B cell (primary cell): ENCODE measurements around the gene SNRPD2. TPM values are rescaled to one million over a fixed set of nuclear protein-coding genes. Genes with fewer than 3 reads are reported as not detected.

Experiments used
- ATAC-seq: fragments of 200-7000 bp; cut with Tn5 transposase; one replicate; pipeline ENCODE4 v1.10.0; 2021; ENCODE audit warnings: low read depth, mild to moderate bottlenecking, moderate number of reproducible peaks, moderate library complexity
- CTCF ChIA-PET: fragments of 350-600 bp; sonication (Branson Sonifier 250); formaldehyde crosslinking; loops from one replicate; lab custom pipeline; 2021; ENCODE audit warnings: antibody characterized with exemption, inconsistent platforms; lab: Charles Lee
- POLR2A ChIA-PET: fragments of 350-600 bp; sonication (Branson Sonifier 250); formaldehyde crosslinking; loops from one replicate; lab custom pipeline; 2021; ENCODE audit warnings: antibody characterized with exemption; lab: Charles Lee
- DNase-seq: peaks from one replicate; pipeline ENCODE4 v3.0.0; 2013
- H2AFZ ChIP-seq: 2 replicates; pipeline ENCODE4 v1.6.1; 2012; ENCODE audit warnings: mild to moderate bottlenecking, low read depth, low read length; ENCODE audit not compliant: insufficient read depth, poor library complexity, severe bottlenecking
- H3K27ac ChIP-seq, 2 donors: 1 replicate in 1 of 2; 2 replicates in 1 of 2; pipeline ENCODE4 v1.5.1; 2012 to 2013; ENCODE audit warnings: low read length in 2 of 2, mild to moderate bottlenecking in 2 of 2, moderate library complexity in 1 of 2
- H3K27me3 ChIP-seq, 4 experiments: fragments of 200-600 bp in 1 of 4; sonication (generic) in 1 of 4; replicated peaks in 1 of 4; 1 replicate in 2 of 4; 2 replicates in 2 of 4; pipeline versions ENCODE4 v1.6.1 to v1.7.0; 2013 to 2016; ENCODE audit warnings: low read length in 3 of 4, mild to moderate bottlenecking in 2 of 4, mixed read lengths in 1 of 4, moderate library complexity in 1 of 4; ENCODE audit not compliant: insufficient read depth in 4 of 4, control insufficient read depth in 3 of 4; ENCODE audit errors: control extremely low read depth in 1 of 4
- H3K36me3 ChIP-seq, 2 experiments: replicated peaks in 1 of 2; 1 replicate in 1 of 2; 2 replicates in 1 of 2; pipeline versions ENCODE4 v1.6.1 to v1.7.1; 2013; ENCODE audit warnings: low read length in 1 of 2; ENCODE audit not compliant: insufficient read depth in 2 of 2, control insufficient read depth in 1 of 2; ENCODE audit errors: control extremely low read depth in 1 of 2, extremely low read depth in 1 of 2
- H3K4me1 ChIP-seq, 2 donors: fragments of 200-600 bp in 1 of 2; sonication (generic) in 1 of 2; 1 replicate in 1 of 2; 2 replicates in 1 of 2; pipeline versions ENCODE4 v1.5.1 to v1.6.1; 2013 to 2017; ENCODE audit warnings: low read length in 2 of 2; ENCODE audit not compliant: control insufficient read depth in 2 of 2, insufficient read depth in 2 of 2
- H3K4me2 ChIP-seq: replicated peaks from 2 replicates; pipeline ENCODE3; 2012; ENCODE audit warnings: mild to moderate bottlenecking, low read depth, low read length; ENCODE audit not compliant: poor library complexity, severe bottlenecking
- H3K4me3 ChIP-seq, 5 experiments: fragments of 200-600 bp in 1 of 5; sonication (generic) in 1 of 5; 1 replicate in 3 of 5; 2 replicates in 2 of 5; pipeline versions ENCODE4 v1.5.1 to v1.7.0; 2011 to 2016; ENCODE audit warnings: low read length in 4 of 5, mild to moderate bottlenecking in 4 of 5, low read depth in 2 of 5, control low read depth in 1 of 5, moderate library complexity in 1 of 5; ENCODE audit not compliant: insufficient read depth in 1 of 5; ENCODE audit errors: control extremely low read depth in 1 of 5, extremely low read depth in 1 of 5
- H3K79me2 ChIP-seq: fragments of 200-600 bp; sonication (generic); one replicate; pipeline ENCODE4 v1.6.0; 2016; ENCODE audit warnings: low read length; ENCODE audit not compliant: control insufficient read depth, insufficient read depth
- H3K9ac ChIP-seq: fragments of 200-600 bp; sonication (generic); 2 replicates; pipeline ENCODE4 v1.6.1; 2017; ENCODE audit warnings: mild to moderate bottlenecking, low read length, moderate library complexity
- H3K9me3 ChIP-seq, 3 donors: one replicate each; pipeline versions ENCODE4 v1.6.1 to v1.7.1; 2013; ENCODE audit warnings: low read length in 2 of 3; ENCODE audit not compliant: control insufficient read depth in 2 of 3, insufficient read depth in 1 of 3; ENCODE audit errors: control extremely low read depth in 1 of 3
- H4K20me1 ChIP-seq: 2 replicates; pipeline ENCODE4 v1.6.0; 2012; ENCODE audit warnings: mild to moderate bottlenecking, low read length; ENCODE audit not compliant: insufficient read depth, control insufficient read depth, poor library complexity, severe bottlenecking
- H3K27ac Mint-ChIP-seq: one replicate; pipeline ENCODE4 v1.8.0; 2021; ENCODE audit warnings: mixed read lengths
- H3K27me3 Mint-ChIP-seq: one replicate; pipeline ENCODE4 v1.8.0; 2021; ENCODE audit warnings: mixed read lengths
- H3K4me1 Mint-ChIP-seq: one replicate; pipeline ENCODE4 v1.8.0; 2021; ENCODE audit warnings: mixed read lengths
- H3K4me3 Mint-ChIP-seq: one replicate; pipeline ENCODE4 v1.8.0; 2021; ENCODE audit warnings: mixed read lengths
- H3K9me3 Mint-ChIP-seq: one replicate; pipeline ENCODE4 v1.8.0; 2022; ENCODE audit warnings: mixed read lengths; ENCODE audit not compliant: insufficient read depth
- EZH2 ChIP-seq: IDR thresholded peaks from 2 replicates; pipeline ENCODE4 v1.6.1; 2012; ENCODE audit warnings: borderline replicate concordance, low read depth, mild to moderate bottlenecking, moderate library complexity, low read length; ENCODE audit not compliant: insufficient read depth, poor library complexity, severe bottlenecking
- WGBS: methylation state at CpG from one replicate; pipeline ENCODE4 v1.1.5; 2013; ENCODE audit warnings: missing lambda C conversion rate; ENCODE audit not compliant: insufficient coverage; 5-methylcytosine and 5-hydroxymethylcytosine counted together
- intact Hi-C: fragments of 100-400 bp; cut with micrococcal nuclease; formaldehyde crosslinking; loops from one replicate; pipeline ENCODE4 v1.10.0; 2022
- polyA plus RNA-seq: library from polyadenylated mRNA; depleted of rRNA; stranded (reverse); fragments of >200 nt; gene quantifications from 2 replicates; pipeline ENCODE4 v1.2.3, GENCODE V29; 2012
- total RNA-seq, 2 donors: library from RNA; stranded (reverse); fragments of 120-200 nt in 1 of 2; gene quantifications; 1 replicate in 1 of 2; 2 replicates in 1 of 2; pipeline versions ENCODE4 v1.2.3 to v1.2.4, GENCODE V29; 2013 to 2022
- TF ChIP-seq, protein P1 (sequence below): fragments of 200-600 bp; IDR thresholded peaks from one replicate; pipeline ENCODE4 v1.8.0; 2022; ENCODE audit warnings: antibody characterized with exemption, mild to moderate bottlenecking

The SNRPD2 gene
- total and polyA plus RNA-seq, 2 donors (not counting 1 experiment from before 2014, with no cell fraction given): 241 to 368 TPM

DNA sequence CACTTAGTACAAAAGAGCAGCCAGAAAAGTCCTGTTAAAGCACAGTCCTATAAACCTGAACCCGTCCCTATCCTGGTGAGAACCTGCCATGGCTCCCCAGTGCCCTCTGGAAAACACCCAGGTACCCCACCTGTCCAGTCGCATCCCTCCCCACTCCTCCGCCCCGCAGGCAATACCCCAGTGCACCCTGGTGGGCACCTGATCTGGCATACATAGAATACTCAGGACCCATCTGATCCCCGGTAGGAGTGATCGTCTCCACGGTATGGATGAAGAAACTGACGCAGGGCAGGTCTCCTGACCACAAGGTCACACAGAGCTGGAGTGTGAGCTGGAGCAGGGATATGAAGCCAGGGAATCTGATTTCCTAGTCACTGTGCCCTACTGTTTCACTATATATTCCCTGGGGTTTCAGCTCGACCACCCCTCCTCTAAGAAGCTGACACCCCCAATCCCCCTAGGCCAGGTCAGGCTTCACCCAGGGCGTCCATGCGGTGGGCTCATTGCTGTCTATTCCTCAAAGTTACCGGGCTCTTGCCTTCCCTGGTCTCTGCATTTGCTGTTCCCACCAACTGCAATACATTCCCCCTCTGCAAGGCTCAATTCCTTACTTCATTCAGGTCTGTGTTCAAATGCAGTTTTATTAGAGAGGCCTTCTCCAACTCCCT, 26.4 kb upstream of the SNRPD2 start:
- ATAC-seq (no peak), DNase-seq (no peak)
- H3K36me3 ChIP-seq: peaks cover 0 to 13% of the 10 kb centered on the region in 2 experiments
- 71% methylated on average over 8 of the region's 12 CpGs for WGBS
- Mint-ChIP-seq H3K9me3 (no peaks in the 10 kb centered on the region), H3K27me3 (no peaks in the 10 kb centered on the region), H3K4me1 (peaks cover 39% of the 10 kb centered on the region), H3K27ac (peak overlapping the region; percentile 97), H3K4me3 (peak overlapping the region; percentile 91)
- TF ChIP-seq, protein P1, sequence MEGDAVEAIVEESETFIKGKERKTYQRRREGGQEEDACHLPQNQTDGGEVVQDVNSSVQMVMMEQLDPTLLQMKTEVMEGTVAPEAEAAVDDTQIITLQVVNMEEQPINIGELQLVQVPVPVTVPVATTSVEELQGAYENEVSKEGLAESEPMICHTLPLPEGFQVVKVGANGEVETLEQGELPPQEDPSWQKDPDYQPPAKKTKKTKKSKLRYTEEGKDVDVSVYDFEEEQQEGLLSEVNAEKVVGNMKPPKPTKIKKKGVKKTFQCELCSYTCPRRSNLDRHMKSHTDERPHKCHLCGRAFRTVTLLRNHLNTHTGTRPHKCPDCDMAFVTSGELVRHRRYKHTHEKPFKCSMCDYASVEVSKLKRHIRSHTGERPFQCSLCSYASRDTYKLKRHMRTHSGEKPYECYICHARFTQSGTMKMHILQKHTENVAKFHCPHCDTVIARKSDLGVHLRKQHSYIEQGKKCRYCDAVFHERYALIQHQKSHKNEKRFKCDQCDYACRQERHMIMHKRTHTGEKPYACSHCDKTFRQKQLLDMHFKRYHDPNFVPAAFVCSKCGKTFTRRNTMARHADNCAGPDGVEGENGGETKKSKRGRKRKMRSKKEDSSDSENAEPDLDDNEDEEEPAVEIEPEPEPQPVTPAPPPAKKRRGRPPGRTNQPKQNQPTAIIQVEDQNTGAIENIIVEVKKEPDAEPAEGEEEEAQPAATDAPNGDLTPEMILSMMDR: no peak
- no peak for TF ChIP-seq EZH2
- H3K4me3 ChIP-seq: peak overlapping the region; percentile 42 to 90 (median 78)
- H2AFZ ChIP-seq: peak overlapping the region; percentile 75
- ChIA-PET POLR2A (interaction anchor here (0.5 to 2.4 kb wide), 7 partner anchors 12 to 260 kb away, joined by 3 to 41 read pairs (median 4); partner anchors contain the start of genes DMWD, FBXO46, QPCTL and SIX5), CTCF (interaction anchor here (0.6 to 5.0 kb wide), 7 partner anchors 8 to 51 kb away, joined by 3 to 57 read pairs (median 3); partner anchors contain the start of genes FBXO46, QPCTL, SIX5 and SNRPD2)
- H3K9me3 ChIP-seq: peaks cover 0 to 3% (median 0%) of the 10 kb centered on the region in 3 donors
- peak overlapping the region; percentile 76 to 94 for H3K27ac ChIP-seq
- intact Hi-C loops: loop anchor here (1.0 to 5.0 kb wide), 7 partner anchors 12 to 312 kb away; partner anchors contain the start of genes DMWD, FBXO46, OPA3 and POLR1G
- H3K4me1 ChIP-seq: peaks cover 18 to 25% of the 10 kb centered on the region in 2 donors
- H3K79me2 ChIP-seq: peaks cover 86% of the 10 kb centered on the region
- peaks cover 22% of the 10 kb centered on the region for H4K20me1 ChIP-seq
- peak overlapping the region; percentile 82 for H3K4me2 ChIP-seq
- peak overlapping the region; percentile 77 for H3K9ac ChIP-seq
- no peaks in the 10 kb centered on the region for H3K27me3 ChIP-seq
